WERI-Rb-1 (cell line): ENCODE data around the gene MSH5.

Experiments
- DNase-seq: peaks from one replicate; pipeline ENCODE4 v3.0.0-alpha.2; 2020
- H3K27ac ChIP-seq: fragments of 250-450 bp; sonication (Bioruptor Pico); 2 replicates; pipeline ENCODE4 v1.5.1; 2020; ENCODE audit warnings: mild to moderate bottlenecking, moderate library complexity
- H3K27me3 ChIP-seq: fragments of 250-450 bp; sonication (Bioruptor Pico); 2 replicates; pipeline ENCODE4 v1.5.1; 2021; ENCODE audit warnings: mild to moderate bottlenecking, low read depth, moderate library complexity; ENCODE audit not compliant: insufficient read depth, severe bottlenecking
- H3K36me3 ChIP-seq: fragments of 250-450 bp; sonication (Bioruptor Pico); 2 replicates; pipeline ENCODE4 v1.5.1; 2020; ENCODE audit warnings: mild to moderate bottlenecking, moderate library complexity
- H3K4me3 ChIP-seq: 2 replicates; pipeline ENCODE4 v1.5.1; 2011; ENCODE audit warnings: low read depth, mild to moderate bottlenecking, control low read depth, low read length
- H3K9me3 ChIP-seq: fragments of 250-450 bp; sonication (Bioruptor Pico); 2 replicates; pipeline ENCODE4 v1.5.1; 2021; ENCODE audit warnings: mild to moderate bottlenecking, moderate library complexity; ENCODE audit not compliant: severe bottlenecking
- CTCF ChIP-seq: IDR thresholded peaks from 2 replicates; pipeline ENCODE4 v1.5.1; 2011; ENCODE audit warnings: low read depth, mild to moderate bottlenecking, control low read depth, inconsistent platforms, low read length

Gene MSH5

GRCh38 chr6:31692886-31693285 is 46.9 kb upstream of the MSH5 start:
- no peaks in the 10 kb centered on the region for H3K27me3 ChIP-seq
- H3K4me3 ChIP-seq = no peak overlapping the region
- no peak for DNase-seq
- TF ChIP-seq CTCF = no peak
- no peaks in the 10 kb centered on the region for H3K9me3 ChIP-seq
- peaks cover 79% of the 10 kb centered on the region for H3K36me3 ChIP-seq
- no peak overlapping the region for H3K27ac ChIP-seq

- H3K9me3 ChIP-seq = no peaks in the 10 kb centered on the region
- no peak for DNase-seq
- no peak for TF ChIP-seq CTCF
- no peak overlapping the region for H3K4me3 ChIP-seq
- peaks cover 76% of the 10 kb centered on the region for H3K36me3 ChIP-seq
- H3K27me3 ChIP-seq = no peaks in the 10 kb centered on the region
- H3K27ac ChIP-seq = no peak overlapping the region
These were observed 46.3 kb upstream of the MSH5 start for GRCh38 chr6:31693535-31693934.

GRCh38 chr6:31697555-31697954 is 42.2 kb upstream of the MSH5 start:
- H3K36me3 ChIP-seq = peaks cover 72% of the 10 kb centered on the region
- DNase-seq = no peak
- TF ChIP-seq CTCF = no peak
- H3K9me3 ChIP-seq = no peaks in the 10 kb centered on the region
- H3K27me3 ChIP-seq = no peaks in the 10 kb centered on the region
- H3K27ac ChIP-seq = no peak overlapping the region
- no peak overlapping the region for H3K4me3 ChIP-seq

DNA sequence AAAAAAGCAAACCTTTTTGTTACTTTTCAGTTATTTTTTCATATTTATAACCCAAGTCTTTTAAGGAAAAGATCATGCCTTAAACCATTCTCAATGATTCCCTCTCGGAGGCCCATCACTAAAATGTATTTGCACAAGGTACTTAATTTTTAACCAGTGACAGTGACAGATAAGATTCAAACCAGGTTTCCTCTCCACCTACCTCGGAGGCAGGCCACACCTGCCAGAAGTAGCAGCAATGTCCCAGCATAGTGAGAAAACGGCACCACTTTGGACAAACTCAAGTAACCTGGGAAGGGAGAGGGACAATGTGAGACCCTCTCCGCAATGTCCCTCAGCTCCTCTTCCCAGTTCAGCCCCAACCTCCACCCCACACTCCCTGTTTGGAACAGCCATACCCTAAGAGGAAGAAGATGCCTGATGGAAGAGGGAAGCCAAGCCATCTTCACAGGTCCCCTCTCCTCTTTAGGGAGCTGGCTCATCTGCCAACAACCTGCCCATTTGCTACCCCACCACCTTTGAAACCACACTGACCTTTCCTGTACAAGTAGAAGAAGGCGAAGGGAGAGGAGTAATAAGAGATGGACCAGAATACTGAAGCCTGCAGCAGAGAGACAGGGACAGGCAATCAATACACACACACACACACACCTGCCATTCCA is 38.9 kb upstream of the MSH5 start:
- TF ChIP-seq CTCF = no peak

GRCh38 chr6:31701666-31702404 is 38.0 kb upstream of the MSH5 start:
- Histone ChIP-seq H3K36me3 (peaks cover 37% of the 10 kb centered on the region), H3K9me3 (no peaks in the 10 kb centered on the region), H3K27me3 (no peaks in the 10 kb centered on the region), H3K27ac (no peak overlapping the region; the same call in 1 of the 2 replicates), H3K4me3 (peak overlapping the region; percentile 84)
- TF ChIP-seq CTCF = no peak
- DNase-seq = no peak

More for the DNA sequence above, 38.9 kb upstream of the MSH5 start:
- Histone ChIP-seq H3K9me3 (no peaks in the 10 kb centered on the region), H3K27ac (no peak overlapping the region), H3K36me3 (peaks cover 46% of the 10 kb centered on the region), H3K4me3 (no peak overlapping the region), H3K27me3 (no peaks in the 10 kb centered on the region)
- DNase-seq = no peak
